Skin of body (tissue), 2 donors: Measurements from ENCODE around the gene DOCK2. TPM values are rescaled to one million over a fixed set of nuclear protein-coding genes. Genes with fewer than 3 reads are reported as not detected.
"Not testable (repeated sequence)": the region's sequence is repeated elsewhere in the genome, so short reads cannot be mapped to it uniquely, and the experiment has no call there.

ENCODE experiments used
- DNase-seq: peaks from one replicate; lab custom pipeline; 2025; lab: John Stamatoyannopoulos, UW
- total RNA-seq: library from RNA; depleted of rRNA; stranded (reverse); fragments of >200 nt; gene quantifications from one replicate; pipeline ENCODE4 v1.2.3, GENCODE V29; 2014

Gene DOCK2
- total RNA-seq, 1 donor from 2014 or later: 20.6 TPM

DNA sequence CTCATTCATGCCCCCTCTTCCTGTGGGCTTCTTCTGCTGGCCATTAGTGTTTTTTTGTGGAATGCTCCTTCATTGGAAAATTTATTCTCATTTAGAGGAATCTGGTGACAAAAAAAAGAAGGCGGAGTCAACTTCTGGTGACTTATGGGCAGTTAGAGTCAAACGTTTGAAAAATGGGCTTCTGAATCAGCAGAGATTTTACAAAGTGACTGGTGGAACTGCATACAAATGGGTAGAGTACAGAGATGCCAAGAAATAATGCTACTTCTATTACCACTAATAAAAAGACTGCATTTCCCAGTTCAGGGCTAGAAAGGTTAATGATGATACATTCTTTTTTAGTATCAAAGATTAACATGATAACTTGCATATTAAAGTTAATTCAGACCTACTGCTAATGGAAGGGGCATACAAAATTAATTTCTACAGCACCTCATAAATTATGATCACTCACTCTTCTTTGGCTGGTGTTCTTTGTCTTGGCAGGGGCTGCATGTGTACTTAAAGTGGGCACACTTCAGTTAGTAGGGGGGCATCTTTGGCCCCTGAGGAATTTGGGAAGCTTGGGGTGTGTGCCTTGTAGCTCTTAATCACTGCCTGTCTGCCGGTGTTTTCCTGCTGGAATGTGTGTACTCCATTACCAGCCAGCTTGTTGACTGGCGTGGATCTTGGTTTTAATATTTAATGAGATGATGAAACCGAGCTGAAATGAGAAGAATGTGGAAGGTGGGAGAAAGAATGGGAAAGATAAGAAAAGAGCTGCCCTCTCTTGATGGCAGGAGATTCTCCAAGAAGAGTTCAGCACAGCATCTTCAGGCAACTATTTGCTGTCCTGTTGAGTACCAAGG is 148.9 kb downstream of the DOCK2 start:
- no peak for DNase-seq

DNA sequence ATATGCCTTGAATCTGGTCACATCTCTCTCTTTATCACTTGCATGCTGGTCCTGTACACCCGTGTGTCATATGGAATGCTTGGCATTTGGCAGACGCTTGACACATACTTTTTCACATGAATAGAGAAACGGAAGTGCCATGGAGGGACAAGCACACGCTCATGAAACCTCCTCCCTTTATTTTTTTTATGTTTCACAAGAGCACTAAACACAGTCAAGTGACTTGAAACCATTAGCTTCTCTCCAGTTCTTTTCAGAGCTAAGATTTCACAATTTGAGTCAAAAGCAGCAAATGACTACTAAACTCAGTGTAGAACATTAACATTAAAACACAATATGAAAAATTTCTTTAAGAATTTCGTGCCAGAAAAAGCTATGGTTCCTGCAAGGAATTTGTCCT is 151.1 kb downstream of the DOCK2 start:
- DNase-seq: no peak

DNA sequence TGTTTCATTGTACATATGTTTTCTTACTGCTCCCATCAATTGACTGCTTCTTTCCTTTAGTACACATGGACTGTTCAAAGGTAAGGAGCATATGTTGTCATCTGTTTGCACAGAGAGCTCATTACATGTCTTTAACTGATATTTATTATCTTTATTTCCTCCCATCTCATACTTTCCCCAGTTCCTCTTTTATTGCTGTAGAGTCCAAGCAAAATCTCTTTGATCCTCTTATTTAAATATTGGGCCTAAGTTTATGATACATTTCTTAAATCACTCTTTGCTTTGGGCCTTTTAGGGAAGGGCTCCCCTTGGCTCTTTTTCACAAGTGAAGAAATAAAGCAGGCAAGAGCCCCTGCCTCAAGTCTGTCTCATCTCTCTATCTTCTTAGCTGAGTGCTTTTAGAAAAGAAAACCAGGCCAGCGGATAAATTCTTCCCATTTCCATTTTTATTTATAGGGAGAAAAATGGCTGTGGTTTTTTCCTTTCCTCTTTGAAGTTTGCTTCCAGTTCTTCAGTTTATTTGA is 152.4 kb downstream of the DOCK2 start:
- no peak for DNase-seq

DNA sequence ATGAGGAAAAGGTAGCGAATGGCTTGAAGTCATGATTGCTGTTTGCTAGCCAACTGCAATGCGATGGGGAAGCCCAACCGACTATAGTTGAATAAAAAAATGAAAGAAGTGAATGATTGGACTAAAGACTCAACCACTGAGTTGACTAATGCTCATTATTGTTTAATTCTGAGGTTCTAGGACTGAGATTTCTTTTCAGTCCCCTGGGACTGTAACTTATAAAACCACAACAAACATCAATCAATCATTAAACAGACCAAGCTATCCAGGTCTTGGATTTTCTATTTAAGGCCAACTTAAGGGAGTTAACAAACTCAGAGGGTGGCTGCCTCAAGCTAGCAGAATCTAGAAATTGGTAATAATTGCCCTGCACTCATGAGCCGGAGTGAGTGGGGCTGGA is 154.2 kb downstream of the DOCK2 start:
- DNase-seq: no peak

DNA sequence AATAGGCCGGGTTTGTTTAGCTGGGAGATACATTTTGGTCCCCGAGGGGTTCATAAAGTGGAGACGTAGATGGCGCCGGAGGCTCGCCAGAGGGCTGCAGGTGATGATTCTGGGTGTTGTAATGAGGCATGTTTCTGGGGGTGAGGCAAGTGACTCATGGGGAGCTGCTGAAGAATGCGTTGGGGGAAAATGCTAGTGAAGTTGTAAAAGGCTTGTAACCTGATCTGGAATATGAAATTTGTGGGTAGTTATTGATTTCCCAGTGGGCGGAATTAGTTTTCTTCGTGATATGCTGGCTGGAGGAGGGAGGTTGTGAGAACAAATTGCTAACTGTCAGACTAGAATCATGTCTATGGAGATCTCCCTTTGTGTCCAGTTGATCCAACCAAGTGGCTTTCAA is 158.3 kb downstream of the DOCK2 start:
- no peak for DNase-seq

DNA sequence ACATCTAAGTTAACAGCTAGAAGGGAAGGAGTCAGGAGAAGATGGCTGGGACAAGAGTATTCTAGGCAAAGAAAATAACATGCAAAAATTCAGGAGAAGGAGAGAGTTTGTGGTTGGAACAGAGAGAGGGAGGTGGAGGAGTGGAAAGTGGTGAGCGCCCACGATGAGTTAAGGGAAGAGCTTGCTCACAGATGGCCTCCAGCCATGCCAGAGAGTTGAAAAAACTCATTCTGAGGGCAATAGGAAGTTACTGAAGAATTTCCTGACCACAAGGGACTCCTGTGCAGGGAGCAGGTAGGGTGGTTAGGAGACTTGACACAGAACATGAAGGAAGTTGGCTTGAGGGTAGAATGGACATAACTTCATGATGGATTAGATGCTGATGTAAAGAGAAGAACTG is 159.7 kb downstream of the DOCK2 start:
- no peak for DNase-seq

DNA sequence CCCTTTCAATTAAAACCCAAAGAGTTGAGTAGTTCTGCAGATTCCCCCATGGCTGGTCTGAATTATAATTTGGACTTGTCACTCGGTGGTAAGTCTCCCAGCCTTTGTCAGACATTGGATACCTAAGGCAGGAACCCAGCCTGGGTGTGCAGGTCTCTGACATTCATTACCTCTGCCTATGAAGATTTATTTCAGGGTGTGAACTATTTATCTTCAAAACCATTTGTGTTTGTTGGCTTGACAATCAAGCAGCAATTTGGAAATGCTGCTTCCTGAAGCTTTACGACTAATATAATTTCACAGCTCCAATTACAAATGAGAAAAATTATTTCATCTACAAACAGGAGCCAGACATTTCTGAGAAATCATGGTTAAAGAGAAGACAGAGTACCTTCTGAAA is 160.5 kb downstream of the DOCK2 start:
- no peak for DNase-seq

DNA sequence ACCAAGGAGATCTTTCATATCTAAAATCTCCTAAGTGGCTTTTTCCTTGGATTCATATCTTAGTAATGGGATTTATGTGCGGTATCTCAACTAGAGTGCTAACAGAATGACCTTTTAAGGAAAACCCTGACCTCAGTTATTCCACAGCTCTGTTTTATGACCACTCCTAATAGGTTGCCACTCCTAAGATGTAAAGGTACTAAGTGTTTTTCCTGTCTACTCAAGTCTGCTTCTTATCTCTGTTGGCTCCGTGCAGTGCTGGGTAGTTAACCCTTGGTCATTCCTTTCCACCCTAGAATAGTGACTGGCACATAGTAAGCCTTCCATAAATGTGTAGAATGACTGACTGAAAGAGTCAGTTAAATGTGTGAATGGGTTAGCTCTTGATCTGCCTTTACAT is 161.4 kb downstream of the DOCK2 start:
- no peak for DNase-seq

DNA sequence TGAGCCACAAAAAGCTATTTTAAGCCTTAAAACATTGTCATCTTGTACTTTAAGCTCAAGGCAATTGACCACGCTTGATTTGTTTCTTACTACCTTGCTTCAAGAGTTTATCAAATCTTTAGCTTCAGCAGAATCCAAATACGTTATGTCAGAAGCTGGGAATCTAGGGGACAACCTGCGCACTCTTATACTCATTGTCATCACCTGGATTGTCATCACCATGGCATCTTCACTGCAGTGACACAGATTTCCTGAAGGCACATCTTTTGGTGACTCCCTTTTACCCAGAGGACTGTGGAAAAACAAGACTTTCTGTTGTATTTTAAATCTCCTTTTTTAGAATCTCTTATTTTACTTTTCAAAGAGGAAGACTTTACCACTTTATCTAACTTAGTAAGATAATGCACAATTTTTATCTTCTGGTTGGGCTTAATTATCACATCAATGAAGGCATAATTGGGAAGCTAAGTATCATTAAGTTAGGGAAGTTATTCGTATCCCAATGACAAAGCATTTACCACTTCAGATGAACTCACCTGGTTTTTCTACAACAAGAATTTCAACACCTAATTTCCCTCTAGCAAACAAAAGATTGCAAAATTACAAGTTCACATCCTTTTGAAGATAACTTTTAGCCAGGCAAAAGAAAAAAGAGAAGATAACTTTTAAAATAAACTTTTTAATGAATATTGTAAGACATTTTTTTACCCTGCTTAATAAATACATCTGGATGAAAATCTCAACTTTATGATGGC is 162.0 kb downstream of the DOCK2 start:
- no peak for DNase-seq

DNA sequence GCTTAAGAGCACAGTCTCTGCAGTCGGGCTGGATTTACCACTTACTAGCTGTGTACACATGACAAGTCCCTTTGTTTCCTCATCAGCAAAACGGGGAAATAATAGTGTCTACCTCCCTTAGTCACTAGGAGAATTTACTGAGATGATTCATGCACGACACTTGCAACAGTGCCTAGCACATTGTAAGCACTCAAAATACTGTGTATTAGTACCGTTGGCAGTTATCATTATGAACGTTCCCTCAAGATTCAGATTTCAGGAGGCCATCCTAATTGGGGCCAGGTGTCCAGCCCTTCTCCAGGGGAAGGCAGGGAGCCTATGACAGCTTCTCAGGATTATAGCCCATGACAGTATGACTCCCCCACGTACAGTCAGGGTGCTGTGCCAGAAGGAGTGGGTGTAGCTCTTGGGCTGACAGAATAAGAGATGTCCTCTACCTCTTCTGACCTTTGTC is 164.3 kb downstream of the DOCK2 start:
- no peak for DNase-seq

DNA sequence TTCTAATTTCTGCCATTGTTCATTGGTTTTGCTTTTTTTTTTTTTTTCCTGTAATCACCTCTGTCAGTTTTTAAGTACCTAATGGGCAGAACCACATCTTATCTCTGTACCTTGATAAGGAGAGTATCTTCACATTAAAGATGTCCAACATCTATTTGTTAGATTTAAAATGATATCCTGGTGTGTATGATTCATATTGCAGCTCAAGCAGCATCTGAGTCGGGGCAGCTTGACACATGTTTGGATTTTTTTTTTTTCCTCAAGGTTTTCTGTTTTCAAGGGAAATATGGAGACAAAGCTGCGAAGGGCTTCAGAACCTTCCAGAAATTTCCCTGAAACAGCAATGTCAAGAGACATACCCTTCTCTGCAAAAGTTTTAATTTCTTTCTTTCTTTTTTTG is 164.7 kb downstream of the DOCK2 start:
- no peak for DNase-seq

DNA sequence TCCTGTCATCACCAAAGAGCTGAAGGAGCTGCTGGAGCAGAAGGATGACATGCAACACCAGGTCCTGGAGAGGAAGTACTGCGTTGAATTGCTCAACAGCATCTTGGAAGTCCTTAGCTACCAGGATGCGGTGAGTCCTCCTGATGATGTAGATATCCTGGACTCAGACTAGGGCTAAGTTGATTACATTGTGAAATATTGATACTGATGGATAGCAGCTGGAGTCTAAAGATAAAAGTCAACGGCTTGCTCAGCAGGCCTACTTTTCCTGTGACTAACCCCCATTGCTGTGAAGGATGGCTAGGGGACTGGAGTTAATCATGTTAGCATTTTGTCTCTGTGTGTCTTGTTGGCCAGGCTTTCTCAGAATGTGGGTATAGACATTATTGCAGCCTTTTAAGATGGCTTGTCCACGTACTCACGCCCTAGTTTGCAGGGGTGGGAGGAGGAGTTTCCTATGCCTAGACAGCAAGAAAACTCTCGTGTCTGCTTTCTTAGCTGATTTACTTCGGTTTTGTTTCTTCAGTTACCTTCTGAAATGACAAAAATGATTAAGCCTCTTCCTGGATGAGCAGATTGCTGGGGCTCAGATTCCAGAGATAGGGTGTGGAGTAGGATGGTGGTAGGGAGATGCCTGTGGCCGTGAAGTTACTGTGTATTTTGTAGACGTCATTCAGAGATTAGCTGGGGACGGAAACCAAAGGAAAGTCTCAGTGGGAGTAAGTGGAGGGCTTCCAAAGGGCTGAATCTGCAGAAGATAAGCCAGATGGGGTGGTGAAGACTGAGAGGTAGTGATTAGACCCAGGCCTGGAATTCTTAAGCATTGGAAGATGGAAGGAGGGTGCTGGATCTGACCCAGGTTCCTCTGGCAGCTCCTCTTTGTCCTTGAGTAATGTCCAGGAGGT is 166.3 kb downstream of the DOCK2 start:
- no peak for DNase-seq

DNA sequence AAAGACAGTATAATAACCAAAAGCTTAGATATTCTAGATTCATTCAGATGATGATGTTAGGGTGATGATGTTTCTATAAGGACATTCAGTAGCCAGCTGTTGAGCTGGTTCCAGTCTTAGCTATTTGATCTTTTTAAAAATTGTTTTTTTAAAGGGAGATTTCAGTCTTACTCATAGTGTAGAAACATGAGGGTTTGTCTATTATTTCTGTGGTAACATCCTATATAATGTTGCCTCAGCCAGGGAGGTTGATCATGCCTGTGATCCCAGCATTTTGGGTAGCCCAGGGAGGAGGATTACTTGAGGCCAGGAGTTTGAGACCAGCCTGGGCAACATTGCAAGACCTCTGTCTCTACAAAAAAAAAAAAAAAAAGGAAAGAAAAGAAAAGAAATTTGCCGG is 167.8 kb downstream of the DOCK2 start:
- DNase-seq: no peak

DNA sequence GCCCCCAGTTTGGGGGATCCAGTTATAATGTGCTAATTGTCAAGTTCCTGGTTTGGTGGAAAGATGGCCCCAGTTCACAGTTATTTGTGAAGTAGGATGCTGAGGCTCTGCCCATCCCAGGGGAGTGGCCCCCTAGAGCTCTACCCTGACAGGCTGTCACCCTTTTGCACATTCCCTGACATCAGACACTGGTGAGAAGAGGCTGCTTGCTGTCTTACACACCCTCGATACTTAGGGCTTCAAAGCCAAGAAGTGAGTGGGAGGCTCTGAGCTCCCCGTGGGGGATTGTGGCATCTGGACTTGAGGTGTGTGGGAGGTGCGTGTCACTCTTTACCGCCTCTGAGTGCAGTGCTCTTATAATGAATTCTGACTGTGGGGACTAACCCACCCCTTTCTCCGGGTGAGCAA is 168.5 kb downstream of the DOCK2 start:
- no peak for DNase-seq

DNA sequence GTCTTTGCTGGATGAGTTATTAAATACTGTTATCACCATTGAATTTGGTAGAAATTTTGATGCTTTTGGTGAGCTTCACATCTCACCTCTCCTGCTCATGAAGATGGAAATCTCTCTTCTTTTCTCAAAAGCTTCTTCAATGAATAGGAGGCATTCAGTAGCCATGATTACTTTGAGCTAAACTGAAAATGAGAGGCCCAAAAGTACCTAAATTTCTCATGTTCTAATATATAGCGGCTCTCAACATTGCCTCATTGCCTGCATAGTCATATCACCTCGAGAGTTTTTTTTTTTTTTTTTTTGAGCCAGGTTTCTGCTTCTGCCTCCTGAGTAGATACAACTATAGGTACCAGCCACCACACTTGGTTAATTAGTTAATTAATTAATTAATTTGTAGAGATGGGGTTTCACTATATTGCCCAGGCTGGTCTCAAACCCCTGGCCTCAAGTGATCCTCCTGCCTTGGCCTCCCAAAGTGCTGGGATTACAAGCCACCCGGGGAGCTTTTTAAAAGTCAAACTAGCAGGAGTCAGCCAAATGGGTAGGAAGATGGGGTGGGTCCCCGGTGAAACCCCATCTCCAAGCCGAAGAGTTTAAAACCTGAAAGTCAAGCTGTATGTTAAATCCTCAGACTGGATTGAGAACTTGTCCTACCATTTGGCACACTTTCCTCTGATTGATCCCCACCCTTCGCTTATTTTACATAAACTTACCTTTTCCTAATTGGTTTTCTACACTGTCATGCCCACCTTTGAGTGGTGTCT is 169.0 kb downstream of the DOCK2 start:
- DNase-seq: no peak

DNA sequence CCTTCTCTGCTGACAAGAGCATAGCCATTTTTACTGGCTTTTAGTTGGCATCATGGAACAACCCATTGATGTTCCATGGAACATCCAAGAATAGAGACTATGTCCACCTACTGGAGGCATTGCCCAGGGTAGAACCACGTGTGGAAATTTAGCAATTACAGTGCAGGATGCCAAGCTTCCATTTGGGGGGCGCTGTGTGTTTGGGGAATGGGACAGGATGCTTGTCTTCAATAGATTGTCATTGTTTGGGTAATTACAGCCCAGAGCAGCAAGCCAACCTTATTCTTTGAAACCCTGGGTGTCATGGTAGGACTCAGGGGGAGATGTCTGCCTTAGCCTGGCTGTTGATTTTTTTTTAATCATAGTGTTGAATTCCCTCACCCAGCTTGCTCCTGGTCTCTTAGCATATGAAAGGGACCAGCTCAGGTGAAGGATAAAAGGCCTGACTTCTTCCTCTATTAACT is 171.1 kb downstream of the DOCK2 start:
- DNase-seq: no peak

DNA sequence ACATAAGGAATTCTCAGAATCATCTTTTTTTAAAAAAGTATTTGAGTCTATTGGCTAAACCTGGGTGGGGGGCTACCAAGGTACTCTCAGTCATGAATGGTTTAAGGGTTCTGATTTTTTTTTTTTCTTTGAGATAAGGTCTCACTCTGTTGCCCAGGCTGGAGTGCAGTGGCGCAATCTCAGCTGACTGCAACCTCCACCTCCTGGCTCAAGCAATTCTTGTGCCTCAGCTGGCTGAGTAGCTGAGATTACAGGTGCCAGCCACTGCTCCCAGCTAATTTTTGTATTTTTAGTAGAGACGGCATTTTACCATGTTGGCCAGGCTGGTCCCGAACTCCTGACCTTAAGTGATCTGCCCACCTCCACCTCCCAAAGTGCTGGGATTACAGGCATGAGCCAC is 171.8 kb downstream of the DOCK2 start:
- not testable (repeated sequence) for DNase-seq

DNA sequence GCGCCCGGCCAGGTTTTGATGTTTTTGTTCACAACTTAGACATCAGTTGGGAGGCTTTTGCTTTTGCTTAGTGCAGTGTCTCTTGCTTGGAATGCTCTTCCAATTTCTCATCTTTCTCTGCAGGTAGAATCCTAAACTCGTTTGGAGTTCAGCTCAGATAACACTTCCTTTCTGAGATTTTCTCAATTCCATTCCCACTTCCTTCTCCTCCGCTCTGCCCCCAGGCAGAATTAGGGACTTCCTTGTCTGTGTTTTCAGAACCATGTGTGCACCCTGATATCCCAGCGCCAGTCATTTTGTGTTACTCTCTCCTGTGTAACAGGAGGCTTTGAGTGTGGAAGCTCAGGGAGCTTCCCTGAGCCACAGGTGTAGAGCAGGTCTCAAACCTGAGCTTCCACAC is 172.2 kb downstream of the DOCK2 start:
- DNase-seq: no peak

DNA sequence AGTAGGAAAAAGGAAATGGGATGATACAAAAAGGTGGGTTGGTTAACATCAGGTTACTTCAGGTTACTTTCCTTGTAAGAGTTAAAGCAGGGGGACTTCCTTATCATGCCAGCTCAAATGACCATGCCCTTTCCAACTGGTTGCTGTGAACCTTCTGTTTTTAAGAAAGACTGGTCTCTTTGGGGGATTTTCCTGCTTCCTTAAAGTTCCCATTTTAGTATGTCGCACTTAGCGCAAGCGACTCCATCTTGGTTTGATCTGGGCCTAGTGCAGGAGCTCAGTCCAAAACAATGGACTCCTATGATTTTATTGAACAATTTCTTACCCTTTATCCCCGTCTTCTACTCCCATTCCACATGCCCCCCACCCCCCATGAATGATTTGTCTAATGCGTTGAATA is 173.4 kb downstream of the DOCK2 start:
- DNase-seq: no peak

DNA sequence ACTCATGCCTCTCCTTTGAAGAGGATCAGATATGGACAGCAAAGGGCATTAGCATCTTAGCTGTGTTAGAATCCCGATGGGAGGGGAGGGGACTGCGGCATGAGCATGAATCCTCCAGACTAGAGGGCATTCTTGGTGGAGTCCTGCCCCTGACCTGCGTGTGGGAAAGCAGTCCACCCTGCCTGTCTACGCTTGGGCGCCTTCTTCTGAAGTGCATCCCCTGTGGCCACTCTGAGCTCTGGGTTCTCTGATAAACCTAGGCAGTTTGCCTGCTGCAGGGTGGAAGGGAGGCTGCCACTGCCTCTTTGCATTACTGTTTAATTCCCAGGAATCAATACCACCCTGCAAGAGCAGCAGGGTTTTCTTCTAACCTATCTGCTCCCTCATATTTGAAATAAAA is 173.9 kb downstream of the DOCK2 start:
- no peak for DNase-seq

DNA sequence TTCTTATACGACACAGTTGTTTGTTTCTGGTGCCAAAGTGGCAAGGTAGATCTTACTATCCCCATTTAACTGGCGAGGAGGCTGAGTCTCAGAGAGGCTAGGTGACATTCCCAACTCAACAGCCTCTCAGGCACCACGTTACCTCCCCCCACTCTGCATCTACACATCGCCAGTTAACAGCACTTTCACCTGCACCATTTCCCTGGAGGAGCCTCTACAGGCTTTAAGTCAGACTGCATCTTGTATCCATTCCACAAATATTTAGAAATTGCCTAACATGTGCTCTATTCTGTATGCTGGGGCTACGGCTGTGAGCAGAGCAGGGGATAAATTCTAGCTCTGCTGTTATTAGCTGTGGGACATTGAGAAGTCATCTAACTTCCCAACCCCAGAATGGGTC is 174.6 kb downstream of the DOCK2 start:
- peak; percentile 19 for DNase-seq
